ENCODE data around the gene KIAA0232.

Gene KIAA0232

DNA sequence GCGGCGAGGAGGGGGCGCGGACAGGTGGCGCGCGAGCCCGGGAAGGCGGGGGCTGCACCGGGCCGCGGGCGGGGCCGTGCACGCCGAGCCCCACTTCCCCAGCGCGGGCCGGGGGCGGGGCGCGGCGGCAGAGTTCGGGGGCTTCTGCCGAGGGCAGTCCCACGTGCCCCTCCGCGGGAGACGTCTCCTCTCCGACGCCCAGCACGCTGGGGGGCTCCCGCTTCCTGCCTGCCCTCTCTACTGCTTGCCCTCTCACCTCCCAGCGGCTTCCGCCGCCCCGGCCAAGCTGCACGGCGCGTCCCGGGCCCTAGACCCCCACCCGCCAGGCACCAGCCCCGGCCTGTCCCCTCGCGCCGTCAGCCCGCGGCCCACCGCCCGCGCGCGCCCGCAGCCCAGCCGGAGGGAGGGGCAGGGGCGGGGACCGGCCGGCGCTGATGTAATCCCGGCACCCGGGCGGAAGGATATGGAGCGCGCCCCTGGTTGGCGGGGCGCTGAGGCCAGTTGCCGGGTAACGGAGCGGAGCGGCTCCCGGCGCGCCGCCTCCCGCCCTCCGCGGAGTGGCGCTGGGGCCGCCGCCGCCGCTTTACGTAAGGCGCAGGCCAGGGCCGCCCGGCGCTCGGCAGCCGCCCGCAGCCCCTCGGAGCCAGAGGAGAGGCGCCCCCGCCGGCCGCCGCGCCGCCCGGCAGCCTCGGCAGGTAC is at the start of gene KIAA0232:
KIAA0232 (plus strand) TSS at position 581 of the 699 bp plus-strand sequence. CDS start 41,727 bp downstream, outside the sequence.
- DNase-seq (ENCODE audit: low read depth in 2 of 2, low spot score in 1 of 2): peak; percentile 72 to 79

DNA sequence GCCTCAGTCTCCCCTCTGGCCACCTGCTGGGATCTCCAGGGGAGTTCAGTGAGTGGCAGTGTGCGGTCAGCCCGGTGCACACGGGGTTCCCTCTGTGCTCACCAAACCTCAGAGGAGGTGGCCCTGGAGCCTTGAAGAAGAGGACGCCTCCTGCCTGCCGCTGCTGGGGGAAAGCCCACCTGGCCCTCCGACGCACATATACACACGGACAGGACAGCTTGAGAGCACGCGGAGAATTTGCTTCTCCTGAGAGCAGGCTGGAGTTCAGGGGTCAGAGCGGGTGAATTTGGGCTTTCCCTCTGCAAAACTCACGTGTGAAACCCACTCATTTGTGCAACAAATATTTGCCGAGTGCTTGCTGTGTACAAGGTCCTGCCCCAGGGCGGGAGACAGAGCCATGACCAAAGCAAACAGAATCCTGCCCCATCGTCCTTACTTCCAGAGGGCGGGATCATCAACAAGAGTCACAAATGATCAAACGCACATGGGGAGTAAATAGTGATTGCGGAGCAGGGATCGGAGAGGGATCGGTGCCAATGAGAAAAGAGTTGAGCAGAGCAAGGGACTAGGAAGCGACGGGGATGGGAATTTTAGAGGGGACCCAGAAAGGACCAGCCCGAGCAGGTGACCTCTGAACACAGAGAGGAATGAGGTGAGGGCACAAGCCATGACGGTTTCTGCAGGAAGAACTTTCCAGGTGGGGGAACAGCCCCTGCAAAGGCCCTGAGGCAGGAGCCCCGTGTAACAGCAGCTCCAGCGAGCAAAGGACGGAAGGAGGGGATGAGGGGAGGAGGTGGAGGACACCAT is 49.0 kb upstream of the KIAA0232 start:
- no peak for DNase-seq (ENCODE audit: low read depth in 2 of 2, low spot score in 1 of 2)

DNA sequence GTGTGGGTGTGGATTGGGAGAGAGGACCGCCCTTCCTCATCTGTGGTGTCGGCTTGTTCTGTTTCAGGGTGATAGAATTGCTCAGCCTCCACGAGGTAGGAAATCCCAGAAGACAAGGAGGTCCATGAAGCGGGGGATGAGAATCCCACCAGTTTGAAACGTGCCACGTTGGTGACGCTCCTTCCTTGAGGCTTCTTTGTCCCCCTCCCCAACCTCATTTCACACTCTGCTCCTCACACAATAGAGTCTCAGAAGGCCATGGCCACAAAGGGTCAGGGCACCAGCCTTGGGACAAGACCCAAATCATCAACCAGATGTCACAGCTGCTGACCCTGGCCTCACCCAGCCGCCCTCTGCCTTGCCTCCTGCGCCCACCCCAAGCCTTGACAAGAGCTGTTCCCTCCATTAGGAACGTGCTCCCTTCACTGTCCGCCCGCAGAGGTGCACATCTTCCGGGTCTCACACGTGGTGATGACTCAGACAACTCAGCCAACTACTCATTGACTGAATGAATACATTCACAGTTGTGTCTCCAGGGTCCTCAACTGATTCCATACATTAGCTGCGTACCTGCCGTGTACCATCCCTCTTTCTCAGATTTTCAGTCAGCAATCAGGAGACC is 48.3 kb upstream of the KIAA0232 start:
- DNase-seq (ENCODE audit: low read depth in 2 of 2, low spot score in 1 of 2): no peak

DNA sequence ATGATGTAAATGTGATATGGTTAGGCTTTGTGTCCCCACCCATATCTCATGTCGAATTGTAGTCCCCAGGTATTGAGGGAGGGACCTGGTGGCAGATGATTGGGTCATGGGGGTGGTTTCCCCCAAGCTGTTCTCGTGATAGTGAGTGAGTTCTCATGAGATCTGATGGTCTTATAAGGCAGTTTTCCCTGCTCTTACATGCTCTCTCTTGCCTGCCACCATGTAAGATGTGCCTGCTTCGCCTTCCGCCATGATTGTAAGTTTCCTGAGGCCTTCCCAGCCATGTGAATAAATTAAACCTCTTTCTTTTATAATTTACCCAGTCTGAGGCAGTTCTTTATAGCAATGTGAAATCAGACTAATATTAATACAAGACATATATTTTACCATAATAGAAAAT is 42.6 kb upstream of the KIAA0232 start:
- no peak for DNase-seq (ENCODE audit: low read depth in 2 of 2, low spot score in 1 of 2)

GRCh38 chr4:6740347-6740746 is 42.2 kb upstream of the KIAA0232 start:
- DNase-seq (ENCODE audit: low read depth in 2 of 2, low spot score in 1 of 2): no peak

DNA sequence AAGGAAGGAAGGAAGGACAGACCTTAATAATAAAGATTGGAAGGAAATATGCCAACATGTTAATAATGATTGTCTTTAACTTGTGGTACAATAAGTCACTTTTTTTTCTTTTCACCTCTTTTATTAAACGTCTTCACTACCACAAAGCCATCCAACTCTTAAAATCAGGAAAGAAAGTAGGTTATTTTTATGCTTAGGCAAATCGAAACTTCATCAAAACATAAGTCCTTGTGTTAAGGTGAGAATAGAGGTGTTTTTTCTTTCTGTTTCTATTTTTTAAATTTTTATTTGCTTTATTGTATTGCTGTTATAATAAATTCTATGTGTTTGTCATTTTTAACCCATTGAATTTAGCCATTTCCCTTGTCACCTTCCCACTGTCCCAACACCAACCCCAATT is 40.0 kb upstream of the KIAA0232 start:
- DNase-seq (ENCODE audit: low read depth in 2 of 2, low spot score in 1 of 2): no peak

DNA sequence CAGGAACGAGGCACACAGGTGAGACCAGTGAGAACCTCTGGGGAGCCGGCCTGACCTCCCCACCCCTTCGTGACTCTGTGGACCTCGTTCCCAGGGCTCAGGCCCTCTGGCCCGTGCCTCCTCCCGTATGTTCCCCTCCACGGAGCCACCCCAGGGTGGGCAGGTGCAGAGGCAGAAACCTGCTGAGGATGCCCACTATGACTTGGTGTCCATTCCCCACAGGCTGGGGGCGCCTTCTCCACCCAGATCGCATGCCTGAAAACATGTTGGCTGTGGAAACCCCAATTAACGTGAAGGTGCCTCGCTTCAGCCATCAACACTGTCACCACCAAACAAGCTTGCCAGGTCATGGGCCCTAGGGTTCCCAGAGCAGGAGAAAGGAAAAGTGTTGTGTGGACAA is 39.5 kb upstream of the KIAA0232 start:
- DNase-seq (ENCODE audit: low read depth in 2 of 2, low spot score in 1 of 2): no peak

DNA sequence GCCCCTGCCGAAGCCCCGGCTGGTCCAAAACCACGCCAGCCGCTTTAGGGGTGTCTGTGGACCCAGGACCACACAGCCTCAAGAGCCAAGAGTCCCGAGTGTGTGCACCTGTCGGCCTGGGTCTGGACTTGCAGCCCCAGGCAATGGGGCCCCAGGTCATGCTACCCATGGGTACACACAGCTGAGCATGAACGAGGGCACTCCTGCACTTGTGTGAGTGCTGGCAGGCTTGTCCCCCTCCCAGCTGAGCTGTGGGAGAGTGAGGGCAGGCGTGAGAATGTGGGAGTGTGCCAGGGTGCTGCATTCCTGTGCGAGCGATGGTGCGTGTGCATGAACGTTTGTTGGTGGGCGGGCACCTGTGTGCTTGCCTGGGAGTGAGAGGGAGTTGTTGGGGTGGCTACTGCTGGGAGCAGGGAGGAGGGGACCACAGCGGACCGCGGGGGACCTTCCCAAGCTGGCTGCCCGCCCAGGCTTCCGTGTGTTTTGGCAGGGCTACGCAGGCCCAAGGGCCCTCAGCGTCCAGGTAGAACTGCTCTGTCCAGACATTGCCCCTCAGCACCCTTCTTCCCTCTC is 35.7 kb upstream of the KIAA0232 start:
- no peak for DNase-seq (ENCODE audit: low read depth in 2 of 2, low spot score in 1 of 2)

DNA sequence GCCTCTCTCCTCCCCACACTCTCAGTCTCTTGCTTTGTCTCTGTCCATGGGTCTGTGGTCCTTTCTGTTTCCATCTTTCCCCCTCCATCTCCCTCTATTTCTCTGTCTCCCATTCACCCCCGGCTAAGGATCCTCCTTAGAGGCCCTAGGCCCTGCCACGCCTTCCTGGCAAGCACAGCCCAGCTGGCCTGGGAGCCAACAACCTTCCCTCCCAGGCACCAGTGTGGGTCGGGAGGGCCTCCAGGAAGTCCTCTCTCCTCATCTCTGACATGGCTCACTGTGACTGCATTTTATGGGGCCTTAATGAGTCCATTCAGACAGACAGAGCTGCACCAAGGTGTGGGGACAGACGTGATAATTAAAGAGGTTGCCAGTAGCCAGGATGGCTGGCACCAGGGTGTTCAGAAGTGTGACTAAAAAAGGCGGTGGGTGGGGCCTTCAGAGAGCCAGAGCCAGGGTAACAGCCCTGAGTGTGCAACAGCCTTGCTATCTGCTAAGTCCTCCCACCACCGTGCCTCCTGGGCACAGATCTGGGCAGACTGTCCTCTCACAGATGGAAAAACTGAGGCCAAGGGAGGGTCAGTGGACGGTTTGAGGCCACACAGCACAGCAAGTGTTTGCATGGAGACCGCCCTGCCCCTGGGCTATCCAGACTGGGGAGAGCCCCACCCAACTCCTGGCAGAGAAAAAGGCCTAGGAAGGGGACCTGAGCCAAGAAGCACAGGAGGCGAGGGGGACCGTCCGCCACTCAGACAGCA is 35.1 kb upstream of the KIAA0232 start:
- no peak for DNase-seq (ENCODE audit: low read depth in 2 of 2, low spot score in 1 of 2)

DNA sequence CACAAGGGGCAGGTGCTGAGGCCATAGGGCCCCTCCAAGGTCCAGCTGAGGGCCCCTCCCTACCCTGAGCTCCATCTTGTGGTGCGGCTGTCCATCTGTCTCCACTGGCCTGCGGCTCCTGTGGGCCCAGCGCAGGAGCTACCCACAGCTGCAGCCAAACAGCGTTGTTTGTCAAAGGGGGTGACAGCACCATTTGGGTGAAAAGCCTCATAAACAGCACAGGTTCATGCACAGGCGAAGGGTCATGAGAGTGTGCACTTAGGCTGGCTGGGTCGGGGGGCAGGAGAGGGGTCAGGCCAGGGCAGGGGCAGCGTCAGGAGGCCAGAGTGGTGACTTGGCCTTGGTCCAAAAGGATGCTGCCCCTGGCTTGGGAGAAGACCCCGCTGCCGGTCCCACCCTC is 34.2 kb upstream of the KIAA0232 start:
- DNase-seq (ENCODE audit: low read depth in 2 of 2, low spot score in 1 of 2): no peak

DNA sequence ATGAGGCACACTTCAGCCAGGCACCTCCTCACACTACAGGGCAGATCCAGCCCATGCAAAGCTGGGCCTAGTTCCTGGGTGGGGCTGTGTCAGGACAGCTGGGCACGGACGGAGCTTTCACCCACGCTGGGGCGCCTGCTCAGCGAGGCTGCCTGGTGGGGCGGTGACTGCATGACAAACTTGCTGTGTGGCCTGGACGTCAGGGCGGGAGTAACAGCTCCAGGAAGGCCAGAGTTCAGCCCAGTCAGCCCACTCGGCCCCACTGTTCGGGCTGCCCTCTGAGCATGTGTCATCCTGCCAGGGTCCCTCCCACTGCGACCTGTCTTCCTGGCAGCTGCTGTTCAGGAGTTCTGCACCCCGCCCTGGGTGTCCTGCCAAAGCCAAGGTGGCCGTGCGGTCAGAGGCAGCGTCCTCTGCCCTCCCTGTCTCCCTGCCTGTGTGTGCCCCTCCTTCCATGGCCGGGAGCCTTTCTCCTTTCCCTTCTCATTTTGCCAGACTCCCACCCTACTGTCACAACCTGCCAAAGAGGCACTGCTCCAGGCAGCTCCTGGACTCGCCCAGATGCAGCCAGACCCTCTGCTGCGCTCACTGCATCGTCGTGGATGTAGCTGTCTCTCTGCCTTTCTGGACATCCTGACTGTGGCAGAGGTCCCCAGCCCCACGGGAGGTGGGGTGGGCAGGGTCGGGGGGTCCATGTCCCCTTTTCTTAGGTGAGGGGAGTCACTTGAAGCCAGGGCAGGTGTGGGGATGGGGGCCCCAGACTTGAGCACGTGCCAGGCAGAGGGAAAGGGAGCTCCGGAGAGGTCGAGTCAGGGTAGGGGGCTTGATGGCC is 33.0 kb upstream of the KIAA0232 start:
- DNase-seq (ENCODE audit: low read depth in 2 of 2, low spot score in 1 of 2): no peak

DNA sequence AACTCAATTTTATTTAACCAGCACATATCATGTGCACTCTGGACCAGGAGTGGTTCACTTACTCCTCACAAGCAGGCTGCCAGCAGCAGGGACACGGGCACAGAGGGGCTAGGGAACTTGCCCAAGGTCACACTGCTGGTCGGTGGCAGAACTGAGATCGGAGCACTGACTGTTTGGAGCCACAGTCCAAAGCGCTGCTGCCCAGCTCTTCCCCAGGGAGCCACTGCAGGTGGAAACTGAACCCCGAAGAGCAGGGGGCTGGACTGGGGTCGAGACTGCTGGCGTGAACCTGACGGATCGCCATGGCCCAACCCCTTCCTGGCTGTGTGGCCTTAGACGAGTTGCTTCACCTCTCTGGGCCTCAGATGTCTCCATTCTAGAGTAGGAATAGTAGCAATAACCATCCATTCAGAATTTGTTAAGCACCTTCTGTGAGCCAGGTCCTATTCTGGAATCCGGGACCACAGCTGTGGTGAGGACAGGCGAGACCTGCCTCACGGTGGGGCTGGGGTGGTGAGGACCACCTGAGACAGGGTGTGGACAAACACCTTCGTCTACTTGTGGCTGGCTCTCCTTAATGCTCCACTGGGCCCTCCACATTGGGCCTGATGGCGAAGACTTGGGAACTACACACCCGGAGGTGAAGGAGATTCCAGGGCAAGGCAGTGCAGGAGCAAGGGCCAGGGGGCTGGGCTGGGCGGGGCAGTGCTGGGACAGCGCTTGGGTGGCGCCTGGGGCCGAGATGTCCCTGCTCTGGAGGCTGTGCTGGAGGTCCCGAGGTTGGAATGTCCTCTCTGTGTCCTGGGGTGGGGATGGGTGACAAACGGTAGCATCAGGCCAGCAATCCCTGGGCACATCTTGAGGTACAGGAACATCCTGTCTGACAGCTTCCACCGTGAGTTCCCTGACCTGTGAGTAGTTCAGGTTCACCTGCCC is 32.0 kb upstream of the KIAA0232 start:
- DNase-seq (ENCODE audit: low read depth in 2 of 2, low spot score in 1 of 2): no peak

DNA sequence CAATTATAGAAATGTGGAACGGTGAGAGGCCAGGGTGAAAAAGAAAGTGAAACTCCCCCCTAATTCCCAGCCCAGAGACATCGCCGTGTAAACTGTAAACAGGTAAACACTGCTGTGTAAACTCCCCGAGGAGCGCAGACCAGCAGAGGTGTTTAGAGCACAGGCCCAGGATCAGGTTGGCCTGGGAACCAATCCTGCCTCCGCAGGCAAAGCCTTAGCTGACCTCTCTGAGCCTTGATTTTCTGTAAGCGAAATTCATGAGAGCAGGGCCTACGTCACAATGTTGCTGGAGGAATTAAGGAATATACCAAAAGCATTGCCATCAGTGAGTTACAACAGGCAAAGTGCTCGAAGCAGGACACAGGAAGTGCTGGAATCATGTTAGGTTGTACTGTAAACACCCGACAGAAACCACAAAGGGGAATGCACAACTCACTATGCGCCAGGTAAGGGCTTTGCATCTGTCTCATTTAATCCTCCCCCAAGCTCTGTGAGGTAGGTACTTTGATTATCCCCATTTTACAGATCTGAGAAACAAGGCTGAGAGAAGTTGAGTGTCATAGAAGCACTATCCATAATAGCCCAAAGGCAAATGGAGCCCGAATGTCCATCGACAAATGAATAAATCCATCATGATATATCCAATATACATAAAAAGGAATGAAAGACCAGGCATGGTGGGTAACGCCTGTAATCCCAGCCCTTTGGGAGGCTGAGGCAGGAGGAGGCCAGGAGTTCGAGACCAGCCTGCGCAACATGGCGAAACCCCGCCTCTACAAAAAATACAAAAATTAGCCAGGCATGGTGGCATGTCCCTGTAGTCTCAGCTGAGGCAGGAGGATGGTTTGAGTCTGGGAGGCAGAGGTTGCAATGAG is 30.7 kb upstream of the KIAA0232 start:
- no peak for DNase-seq (ENCODE audit: low read depth in 2 of 2, low spot score in 1 of 2)

DNA sequence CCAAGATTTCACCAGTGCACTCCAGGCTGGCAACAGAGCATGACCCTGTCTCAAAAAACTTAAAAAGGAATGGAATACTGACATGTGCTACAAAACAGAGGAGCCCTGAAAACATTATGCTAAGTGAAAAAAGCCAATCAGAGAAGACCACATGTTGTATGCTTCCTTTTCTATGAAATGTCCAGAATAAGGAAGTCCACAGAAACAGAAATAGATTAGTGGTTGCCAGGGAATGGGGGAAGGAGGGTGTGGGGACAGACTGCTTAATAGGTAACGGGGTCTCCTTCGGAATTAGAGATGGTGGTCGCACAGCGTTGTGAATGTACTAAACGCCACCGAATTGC is 30.1 kb upstream of the KIAA0232 start:
- no peak for DNase-seq (ENCODE audit: low read depth in 2 of 2, low spot score in 1 of 2)

GRCh38 chr4:6753103-6753560 is 29.4 kb upstream of the KIAA0232 start:
- DNase-seq (ENCODE audit: low read depth in 2 of 2, low spot score in 1 of 2): no peak

GRCh38 chr4:6753891-6754290 is 28.6 kb upstream of the KIAA0232 start:
- DNase-seq (ENCODE audit: low read depth in 2 of 2, low spot score in 1 of 2): no peak

GRCh38 chr4:6754481-6755087 is 27.9 kb upstream of the KIAA0232 start:
- no peak for DNase-seq (ENCODE audit: low read depth in 2 of 2, low spot score in 1 of 2)

All from stimulated activated CD8-positive, alpha-beta memory T cell treated with anti-CD3 and anti-CD28 coated beads, Interleukin-4, amount 100 ng/mL, for 1 hour (primary cell).